Activated CD8-positive, alpha-beta T cell treated with anti-CD3 and anti-CD28 coated beads, Interleukin-2, amount 10 ng/mL, durations not matched to agents 7 days and 5 days (primary cell): ENCODE results near the gene POLR2M. TPM values are rescaled to one million over a fixed set of nuclear protein-coding genes. Genes with fewer than 3 reads are reported as not detected.

Experiments
- ATAC-seq: fragments of 150-1000 bp; cut with Tn5 transposase; one replicate; pipeline ENCODE4 v1.10.0; 2021; ENCODE audit warnings: moderate library complexity
- CTCF ChIA-PET: fragments of 350-600 bp; sonication (Branson Sonifier 250); formaldehyde crosslinking; loops from one replicate; lab custom pipeline; 2021; ENCODE audit warnings: antibody characterized with exemption; lab: Charles Lee
- POLR2A ChIA-PET: fragments of 350-600 bp; sonication (Branson Sonifier 250); formaldehyde crosslinking; loops from one replicate; lab custom pipeline; 2021; ENCODE audit warnings: antibody characterized with exemption; lab: Charles Lee
- DNase-seq: peaks from one replicate; pipeline ENCODE4 v3.0.0-alpha.2; 2020
- H3K27ac Mint-ChIP-seq: one replicate; pipeline ENCODE4 v1.8.0; 2021; ENCODE audit warnings: mild to moderate bottlenecking, mixed read lengths
- H3K27me3 Mint-ChIP-seq: one replicate; pipeline ENCODE4 v1.8.0; 2021; ENCODE audit warnings: low read depth, mixed read lengths
- H3K36me3 Mint-ChIP-seq: one replicate; pipeline ENCODE4 v1.8.0; 2021; ENCODE audit warnings: low read depth, mixed read lengths
- H3K4me1 Mint-ChIP-seq: one replicate; pipeline ENCODE4 v1.8.0; 2021; ENCODE audit warnings: low read depth, mixed read lengths
- H3K4me3 Mint-ChIP-seq: one replicate; pipeline ENCODE4 v1.8.0; 2021; ENCODE audit warnings: mild to moderate bottlenecking, mixed read lengths
- H3K9me3 Mint-ChIP-seq: one replicate; pipeline ENCODE4 v1.8.0; 2022; ENCODE audit warnings: mixed read lengths; ENCODE audit not compliant: insufficient read depth
- total RNA-seq, 2 experiments: library from RNA; stranded (reverse); gene quantifications; one replicate each; pipeline ENCODE4 v1.2.3, GENCODE V29; 2021

Gene POLR2M
- total RNA-seq, 2 experiments from 2014 or later: 61.8 to 74.8 TPM

DNA sequence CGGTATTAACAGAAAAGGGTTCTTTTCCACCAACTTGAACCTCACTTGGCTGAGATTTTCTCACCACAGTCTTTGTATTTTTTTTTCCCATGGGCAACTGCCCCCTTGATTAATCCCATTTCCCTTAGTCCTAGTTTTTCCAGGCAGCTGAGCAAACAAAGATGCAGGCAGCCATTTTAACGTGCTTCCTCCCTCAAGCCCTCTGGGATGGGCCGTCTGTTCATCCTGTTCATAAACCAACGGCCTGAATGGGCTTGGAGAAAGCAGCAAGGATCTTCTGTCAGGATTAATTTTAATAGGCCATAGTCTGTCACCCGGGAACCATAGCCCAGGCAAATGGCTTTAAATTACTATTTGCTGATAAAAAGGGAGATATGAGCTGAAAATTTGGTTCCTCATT lies 10.4 kb upstream of the POLR2M start:
- H3K9me3 Mint-ChIP-seq: no peaks in the 10 kb centered on the region
- no peaks in the 10 kb centered on the region for H3K36me3 Mint-ChIP-seq
- ChIA-PET CTCF (interaction anchor here (1.2 to 2.2 kb wide), 3 partner anchors 35 to 164 kb away, joined by 3 to 5 read pairs (median 4); no protein-coding TSS in a partner anchor), POLR2A (interaction anchor here (1.4 kb wide), 1 partner anchor 10 kb away, joined by 7 read pairs; the partner anchor contains the start of gene POLR2M)
- peaks cover 12% of the 10 kb centered on the region for H3K27me3 Mint-ChIP-seq
- peaks cover 2% of the 10 kb centered on the region for H3K4me1 Mint-ChIP-seq
- H3K4me3 Mint-ChIP-seq: no peak overlapping the region
- DNase-seq (no peak), ATAC-seq (no peak)
- no peak overlapping the region for H3K27ac Mint-ChIP-seq

DNA sequence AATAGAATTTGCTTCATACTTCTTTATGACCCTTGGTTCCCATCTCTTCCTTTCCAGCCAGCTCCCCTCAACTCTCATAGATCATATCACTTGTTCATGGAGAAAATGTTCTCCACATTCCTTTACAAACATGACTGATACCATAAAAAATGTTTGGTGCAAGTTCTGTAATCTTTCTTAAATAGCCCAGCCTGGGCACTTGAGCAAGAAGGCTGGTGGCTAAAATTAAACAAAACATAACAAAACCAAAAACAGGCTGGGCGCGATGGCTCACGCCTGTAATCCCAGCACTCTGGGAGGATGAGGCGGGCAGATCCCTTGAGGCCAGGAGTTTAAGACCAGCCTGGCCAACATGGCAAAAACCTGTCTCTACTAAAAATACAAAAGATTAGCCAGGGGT lies 8.9 kb upstream of the POLR2M start:
- H3K4me3 Mint-ChIP-seq: no peak overlapping the region
- ATAC-seq: no peak
- POLR2A ChIA-PET: no interaction called here
- no peak for DNase-seq
- H3K36me3 Mint-ChIP-seq: no peaks in the 10 kb centered on the region
- no peaks in the 10 kb centered on the region for H3K9me3 Mint-ChIP-seq
- CTCF ChIA-PET: interaction anchor here (2.2 kb wide), 1 partner anchor 163 kb away, joined by 5 read pairs; no protein-coding TSS in a partner anchor
- peaks cover 20% of the 10 kb centered on the region for H3K27me3 Mint-ChIP-seq
- H3K4me1 Mint-ChIP-seq: peaks cover 2% of the 10 kb centered on the region
- no peak overlapping the region for H3K27ac Mint-ChIP-seq

DNA sequence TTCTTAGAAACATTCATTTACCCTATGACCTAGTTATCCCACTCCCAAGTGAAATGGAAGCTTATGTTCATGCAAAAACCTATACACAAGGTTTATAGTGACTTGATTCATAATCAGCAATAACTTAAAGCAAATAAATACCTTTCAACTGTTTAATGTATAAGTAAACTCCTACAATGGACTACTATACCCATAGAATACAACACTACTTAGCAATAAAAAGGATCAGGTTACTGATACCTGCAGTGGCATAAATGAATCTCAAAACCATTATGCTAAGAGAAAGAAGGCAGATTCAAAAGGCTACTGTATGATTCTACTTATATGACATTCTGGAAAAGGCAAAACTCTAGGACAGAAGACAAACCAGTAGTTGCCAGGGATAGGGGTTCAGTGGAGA lies 8.3 kb upstream of the POLR2M start:
- POLR2A ChIA-PET: no interaction called here

DNA sequence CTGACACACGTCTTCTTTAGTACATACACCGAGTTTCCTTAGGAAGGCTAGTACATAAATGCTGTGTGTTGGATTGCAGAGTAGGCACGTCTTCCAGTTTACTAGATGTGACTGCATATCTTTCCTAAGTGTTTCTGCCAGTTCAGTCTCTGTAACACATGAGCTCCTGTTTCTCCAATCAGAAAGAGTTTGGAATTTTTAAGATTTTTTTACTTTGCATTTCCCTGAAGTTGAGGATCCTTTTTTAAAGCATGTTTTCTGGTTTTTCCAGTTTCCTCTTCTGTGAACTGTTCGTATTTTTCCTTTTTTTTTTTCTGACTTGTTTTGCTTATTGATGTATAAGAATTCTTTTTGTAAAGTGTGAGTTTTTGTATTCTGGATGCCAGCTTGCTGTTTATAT lies 7.5 kb upstream of the POLR2M start:
- peaks cover 15% of the 10 kb centered on the region for H3K4me1 Mint-ChIP-seq
- ATAC-seq: no peak
- CTCF ChIA-PET: no interaction called here
- POLR2A ChIA-PET: interaction anchor here (0.7 kb wide), 1 partner anchor 11 kb away, joined by 3 read pairs; no protein-coding TSS in a partner anchor
- H3K27ac Mint-ChIP-seq: no peak overlapping the region
- H3K9me3 Mint-ChIP-seq: no peaks in the 10 kb centered on the region
- no peak for DNase-seq
- H3K27me3 Mint-ChIP-seq: peaks cover 22% of the 10 kb centered on the region
- H3K36me3 Mint-ChIP-seq: no peaks in the 10 kb centered on the region
- no peak overlapping the region for H3K4me3 Mint-ChIP-seq

More for the DNA sequence above, 8.3 kb upstream of the POLR2M start:
- H3K4me1 Mint-ChIP-seq: peaks cover 7% of the 10 kb centered on the region
- no peaks in the 10 kb centered on the region for H3K36me3 Mint-ChIP-seq
- no peak overlapping the region for H3K4me3 Mint-ChIP-seq
- H3K27ac Mint-ChIP-seq: no peak overlapping the region
- no peak for DNase-seq
- H3K27me3 Mint-ChIP-seq: peaks cover 22% of the 10 kb centered on the region
- H3K9me3 Mint-ChIP-seq: no peaks in the 10 kb centered on the region
- no peak for ATAC-seq
- CTCF ChIA-PET: no interaction called here

DNA sequence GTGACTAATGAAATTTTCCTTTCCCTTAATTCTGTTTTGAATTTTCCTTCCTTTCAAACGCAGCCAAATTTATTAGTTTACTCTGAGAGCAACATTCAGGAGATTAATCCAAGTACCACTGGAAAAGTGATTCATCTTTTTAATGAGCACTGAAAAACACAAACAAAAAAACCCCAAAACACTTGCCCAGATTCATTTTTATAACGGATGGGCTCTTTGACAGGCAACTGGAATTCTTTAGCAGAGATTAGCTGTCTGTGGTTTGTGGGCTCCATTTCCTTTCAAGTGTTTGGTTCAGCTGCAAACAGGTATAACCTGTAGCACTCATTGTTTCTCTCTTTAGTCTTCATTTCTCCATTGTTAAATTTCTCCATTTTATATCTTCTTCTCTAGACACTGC lies 3.1 kb upstream of the POLR2M start:
- DNase-seq: peak; percentile 41
- Mint-ChIP-seq H3K27me3 (peaks cover 15% of the 10 kb centered on the region), H3K4me3 (no peak overlapping the region), H3K4me1 (peaks cover 35% of the 10 kb centered on the region), H3K36me3 (peaks cover 10% of the 10 kb centered on the region), H3K9me3 (no peaks in the 10 kb centered on the region), H3K27ac (no peak overlapping the region)
- ATAC-seq: no peak
- ChIA-PET CTCF (interaction anchor here (1.4 kb wide), 1 partner anchor 30 kb away, joined by 6 read pairs; no protein-coding TSS in a partner anchor), POLR2A (no interaction called here)

DNA sequence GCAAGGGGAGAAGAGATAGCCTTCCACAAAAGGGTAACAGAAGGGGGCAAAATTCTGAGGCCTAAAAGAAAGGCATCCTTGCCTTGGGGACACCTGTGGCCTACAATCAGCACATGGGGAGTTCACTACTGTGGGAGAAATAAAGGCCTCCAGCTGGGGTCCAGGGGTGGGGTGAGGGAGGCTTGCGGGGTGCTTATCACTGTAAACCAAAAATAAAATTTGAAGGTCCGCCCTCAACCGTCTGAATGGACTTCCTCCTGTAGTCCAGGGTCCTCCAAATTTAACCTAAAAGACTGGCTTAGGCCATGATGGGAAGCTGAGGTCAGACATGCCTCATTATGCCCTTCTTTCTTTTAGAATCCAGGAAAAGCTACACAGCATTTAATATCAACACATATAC lies 2.1 kb upstream of the POLR2M start:
- DNase-seq (no peak), ATAC-seq (no peak)
- H3K4me1 Mint-ChIP-seq: peaks cover 46% of the 10 kb centered on the region
- no peak overlapping the region for H3K27ac Mint-ChIP-seq
- POLR2A ChIA-PET: no interaction called here
- no peak overlapping the region for H3K4me3 Mint-ChIP-seq
- H3K27me3 Mint-ChIP-seq: peaks cover 13% of the 10 kb centered on the region
- H3K9me3 Mint-ChIP-seq: no peaks in the 10 kb centered on the region
- CTCF ChIA-PET: interaction anchor here (1.4 kb wide), 1 partner anchor 29 kb away, joined by 6 read pairs; no protein-coding TSS in a partner anchor
- H3K36me3 Mint-ChIP-seq: peaks cover 20% of the 10 kb centered on the region

DNA sequence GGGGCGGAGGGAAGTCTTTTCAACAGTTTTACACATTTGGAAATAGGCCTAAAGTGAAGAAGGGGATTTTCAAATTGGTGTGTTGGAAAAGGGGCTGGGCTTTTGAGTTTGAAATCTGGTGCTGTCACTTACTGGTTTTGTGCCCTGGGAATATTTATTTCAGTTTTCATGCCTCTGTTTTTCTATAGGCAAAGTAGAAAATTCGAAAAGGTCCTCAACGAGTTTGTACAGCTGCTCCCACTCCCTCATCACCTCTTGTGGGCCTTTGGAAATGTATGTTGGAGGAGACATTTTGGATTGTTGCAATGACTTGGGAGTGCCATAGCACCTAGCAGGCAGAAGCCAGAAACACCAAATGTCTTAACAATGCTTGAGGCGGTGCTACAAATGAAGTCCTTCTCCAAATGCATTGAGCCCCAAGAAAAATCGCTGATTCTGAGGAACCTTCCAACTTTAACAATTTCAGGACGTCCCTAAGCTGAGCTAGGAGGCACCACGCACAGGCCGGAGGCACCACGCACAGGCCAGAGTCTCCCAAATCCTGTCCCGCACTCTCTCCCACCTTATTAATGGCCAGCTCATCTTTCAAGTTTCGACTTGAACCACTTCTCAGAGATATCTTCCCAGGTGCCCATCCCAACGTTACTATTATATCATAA lies 639 bp upstream of the POLR2M start:
- peaks cover 31% of the 10 kb centered on the region for H3K36me3 Mint-ChIP-seq

DNA sequence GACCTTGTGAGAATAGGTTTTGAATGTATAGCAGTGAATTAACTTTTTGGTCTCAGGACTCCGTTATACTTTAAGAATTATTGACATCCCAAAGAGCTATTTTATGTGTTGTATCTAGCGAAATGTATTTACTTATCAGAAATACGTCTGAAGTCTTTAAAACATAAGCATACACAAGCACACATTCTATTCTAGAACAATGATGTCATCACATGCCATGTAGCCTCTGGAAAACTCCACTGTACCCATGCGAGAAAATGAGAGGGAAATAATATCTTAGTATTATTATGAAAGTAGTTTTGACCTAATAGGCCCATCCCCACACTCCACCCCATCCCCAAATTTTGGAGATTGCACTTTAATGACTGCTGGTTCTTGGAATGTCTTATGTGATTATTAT lies 1.5 kb downstream of the POLR2M start:
- peak overlapping the region; percentile 90 for H3K4me3 Mint-ChIP-seq
- POLR2A ChIA-PET: interaction anchor here (2.5 kb wide), 1 partner anchor 15 kb away, joined by 14 read pairs; no protein-coding TSS in a partner anchor
- H3K36me3 Mint-ChIP-seq: peaks cover 52% of the 10 kb centered on the region
- CTCF ChIA-PET: interaction anchor here (0.9 to 4.3 kb wide), 5 partner anchors 16 to 152 kb away, joined by 3 to 30 read pairs (median 7); no protein-coding TSS in a partner anchor
- H3K27ac Mint-ChIP-seq: no peak overlapping the region
- H3K9me3 Mint-ChIP-seq: no peaks in the 10 kb centered on the region
- no peak for DNase-seq
- H3K4me1 Mint-ChIP-seq: peaks cover 55% of the 10 kb centered on the region
- ATAC-seq: no peak
- H3K27me3 Mint-ChIP-seq: no peaks in the 10 kb centered on the region

More for the DNA sequence above, 639 bp upstream of the POLR2M start:
- H3K27ac Mint-ChIP-seq: peak overlapping the region; percentile 87
- peaks cover 53% of the 10 kb centered on the region for H3K4me1 Mint-ChIP-seq
- peak overlapping the region; percentile 90 for H3K4me3 Mint-ChIP-seq
- DNase-seq (no peak), ATAC-seq (peak; percentile 1)
- POLR2A ChIA-PET: interaction anchor here (0.7 to 2.5 kb wide), 5 partner anchors 9 to 42 kb away, joined by 3 to 14 read pairs (median 4); no protein-coding TSS in a partner anchor
- H3K9me3 Mint-ChIP-seq: no peaks in the 10 kb centered on the region
- CTCF ChIA-PET: interaction anchor here (0.6 to 4.3 kb wide), 6 partner anchors 16 to 477 kb away, joined by 3 to 30 read pairs (median 6); no protein-coding TSS in a partner anchor
- H3K27me3 Mint-ChIP-seq: peaks cover 9% of the 10 kb centered on the region

DNA sequence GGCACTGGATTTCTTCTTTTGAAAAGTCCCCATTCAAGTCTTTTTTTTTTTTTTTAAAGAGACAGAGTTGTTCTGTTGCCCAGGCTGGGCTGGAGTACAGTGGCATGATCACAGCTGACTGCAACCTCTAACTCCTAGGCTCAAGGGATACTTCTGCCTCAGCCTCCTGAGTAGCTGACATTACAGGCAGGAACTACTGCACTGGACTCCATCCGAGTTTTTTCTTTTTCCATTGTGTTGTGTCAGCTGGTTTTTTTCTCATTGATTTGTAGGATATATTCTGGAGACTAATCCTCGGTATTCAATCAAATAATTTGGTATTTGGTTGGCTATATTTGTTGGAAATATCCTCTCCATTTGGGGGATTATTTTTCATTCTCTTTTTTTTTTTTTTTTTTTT lies 11.8 kb downstream of the POLR2M start:
- ATAC-seq (no peak), DNase-seq (no peak)
- Mint-ChIP-seq H3K36me3 (peaks cover 57% of the 10 kb centered on the region), H3K27me3 (no peaks in the 10 kb centered on the region), H3K4me3 (no peak overlapping the region), H3K9me3 (peaks cover 4% of the 10 kb centered on the region), H3K27ac (no peak overlapping the region), H3K4me1 (peaks cover 3% of the 10 kb centered on the region)
- CTCF ChIA-PET: interaction anchor here (1.0 to 1.6 kb wide), 2 partner anchors 9 to 158 kb away, joined by 3 read pairs; no protein-coding TSS in a partner anchor
- POLR2A ChIA-PET: interaction anchor here (0.8 kb wide), 1 partner anchor 11 kb away, joined by 4 read pairs; no protein-coding TSS in a partner anchor

DNA sequence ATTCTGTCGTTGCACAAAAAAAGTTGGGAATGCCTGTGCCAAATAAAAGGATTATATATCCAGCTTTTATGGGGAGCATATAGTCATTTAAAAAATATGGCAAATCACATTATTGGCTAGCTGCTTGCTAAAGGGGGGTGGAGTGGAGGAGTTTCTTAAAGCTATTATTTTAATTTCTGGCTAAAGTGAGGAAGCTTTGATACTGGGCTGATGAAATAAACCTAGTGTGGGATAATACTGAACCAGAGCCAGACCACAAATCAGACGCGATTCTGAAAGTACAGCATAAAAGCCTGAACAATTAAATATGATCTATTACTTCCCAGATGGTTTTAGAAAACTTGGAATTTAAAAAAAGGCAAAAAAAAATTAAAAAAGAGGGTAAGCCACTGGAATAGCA lies 14.4 kb downstream of the POLR2M start:
- Mint-ChIP-seq H3K27ac (no peak overlapping the region), H3K9me3 (peaks cover 4% of the 10 kb centered on the region), H3K27me3 (no peaks in the 10 kb centered on the region), H3K4me3 (no peak overlapping the region), H3K4me1 (no peaks in the 10 kb centered on the region), H3K36me3 (peaks cover 40% of the 10 kb centered on the region)
- ChIA-PET CTCF (interaction anchor here (0.7 to 3.0 kb wide), 4 partner anchors 11 to 140 kb away, joined by 3 to 28 read pairs (median 4); no protein-coding TSS in a partner anchor), POLR2A (interaction anchor here (0.6 kb wide), 1 partner anchor 38 kb away, joined by 3 read pairs; no protein-coding TSS in a partner anchor)
- no peak for ATAC-seq
- DNase-seq: no peak

DNA sequence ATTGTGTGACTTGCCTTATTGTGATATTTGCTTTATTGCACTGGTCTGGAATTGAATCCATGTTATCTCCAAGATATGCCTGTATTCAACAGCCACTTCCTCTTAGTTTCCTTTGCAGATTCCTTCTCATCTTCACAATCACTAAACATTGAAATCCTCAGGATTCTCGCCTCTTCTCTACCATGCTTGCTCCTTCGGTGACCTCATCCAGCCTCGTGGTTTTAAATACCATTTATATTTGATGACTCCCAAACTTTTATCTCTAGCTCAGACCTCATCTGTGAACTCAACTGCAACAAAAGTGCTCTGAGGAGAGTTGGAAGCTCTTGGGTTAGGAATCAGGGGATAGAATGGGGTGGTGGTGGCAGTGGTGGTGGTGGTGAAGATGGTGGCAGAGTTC lies 19.9 kb downstream of the POLR2M start:
- Mint-ChIP-seq H3K27me3 (no peaks in the 10 kb centered on the region), H3K9me3 (no peaks in the 10 kb centered on the region), H3K4me1 (no peaks in the 10 kb centered on the region), H3K4me3 (no peak overlapping the region), H3K27ac (no peak overlapping the region), H3K36me3 (peaks cover 4% of the 10 kb centered on the region)
- ChIA-PET POLR2A (no interaction called here), CTCF (no interaction called here)
- ATAC-seq (no peak), DNase-seq (no peak)

DNA sequence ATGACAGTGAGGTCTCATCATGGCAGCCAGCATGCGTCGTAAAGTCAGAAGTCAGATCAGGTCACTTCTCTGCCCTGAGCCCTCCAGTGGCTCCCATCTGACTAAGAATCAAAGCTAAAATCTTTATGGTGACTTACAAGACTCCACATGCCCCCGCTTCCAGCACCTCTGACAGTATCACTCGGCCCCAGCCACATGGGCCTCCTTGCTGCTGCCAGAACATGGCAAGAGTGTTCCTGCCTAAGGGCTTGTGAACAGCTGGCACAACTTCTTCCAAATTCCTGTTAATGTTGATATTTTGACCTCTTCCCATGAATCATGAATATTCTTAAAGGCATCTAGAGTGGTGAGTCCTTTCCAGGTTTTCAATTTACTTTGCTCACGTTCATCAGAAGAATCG lies 20.5 kb downstream of the POLR2M start:
- H3K36me3 Mint-ChIP-seq: peaks cover 4% of the 10 kb centered on the region
- POLR2A ChIA-PET: no interaction called here

More for the DNA sequence above, 20.5 kb downstream of the POLR2M start:
- CTCF ChIA-PET: no interaction called here
- Mint-ChIP-seq H3K4me1 (no peaks in the 10 kb centered on the region), H3K4me3 (no peak overlapping the region), H3K27me3 (no peaks in the 10 kb centered on the region), H3K9me3 (no peaks in the 10 kb centered on the region), H3K27ac (no peak overlapping the region)
- DNase-seq: no peak
- no peak for ATAC-seq
